Measurements from ENCODE around the gene CNNM2.
"Not testable (repeated sequence)": the region's sequence is repeated elsewhere in the genome, so short reads cannot be mapped to it uniquely, and the experiment has no call there.

CNNM2 gene

DNA sequence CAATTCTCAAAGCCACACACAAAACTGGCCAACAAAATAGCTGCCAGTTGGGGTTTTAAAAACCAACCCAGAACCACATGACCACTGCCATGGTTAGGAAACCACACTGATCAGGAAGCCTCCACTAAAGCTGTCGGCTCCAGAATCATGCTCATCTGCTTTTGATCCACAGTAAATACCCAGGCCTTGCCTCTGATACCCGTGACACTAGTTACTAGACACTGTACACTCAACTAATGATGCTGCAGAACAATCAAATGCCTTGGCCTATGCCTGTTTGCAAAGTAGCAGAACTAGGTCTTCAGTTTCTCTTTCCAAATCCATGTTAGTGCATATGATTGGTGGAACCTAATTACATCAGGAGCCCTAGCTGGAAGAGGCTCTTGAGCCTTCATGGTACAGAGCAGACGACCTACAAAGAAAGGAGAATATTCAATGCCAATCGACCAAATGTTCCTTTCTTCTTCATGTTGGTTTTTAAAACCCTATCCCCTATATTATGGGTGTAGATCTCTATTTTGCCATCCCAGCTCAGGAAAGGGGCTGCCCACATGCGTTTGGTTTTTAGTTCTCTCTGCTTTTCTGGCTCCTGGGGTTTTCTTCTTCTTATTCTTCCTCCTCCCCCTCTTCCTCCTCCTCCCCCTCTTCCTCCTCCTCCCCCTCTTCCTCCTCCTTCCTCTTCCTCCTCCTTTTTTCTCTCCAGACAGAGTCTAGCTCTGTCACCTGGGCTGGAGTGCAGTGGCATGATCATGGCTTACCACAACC is 76.6 kb downstream of the CNNM2 start:
- WGBS, 2 experiments (ENCODE audit: insufficient coverage in 2 of 2): 88 to 100% methylated on average over 4 of the region's 5 CpGs
- Histone ChIP-seq H3K27ac (ENCODE audit: low read depth, low read length, severe bottlenecking) (no peak overlapping the region), H3K36me3 (ENCODE audit: control insufficient read depth, insufficient read depth, low read length) (no peaks in the 10 kb centered on the region), H3K4me3 (ENCODE audit: extremely low read depth, insufficient read depth, low read length, poor library complexity, severe bottlenecking) (no peak overlapping the region), H3K4me1 (ENCODE audit: control insufficient read depth, insufficient read depth, low read length, poor library complexity, severe bottlenecking) (no peaks in the 10 kb centered on the region), H3K9me3 (ENCODE audit: control insufficient read depth, low read length) (no peaks in the 10 kb centered on the region)

DNA sequence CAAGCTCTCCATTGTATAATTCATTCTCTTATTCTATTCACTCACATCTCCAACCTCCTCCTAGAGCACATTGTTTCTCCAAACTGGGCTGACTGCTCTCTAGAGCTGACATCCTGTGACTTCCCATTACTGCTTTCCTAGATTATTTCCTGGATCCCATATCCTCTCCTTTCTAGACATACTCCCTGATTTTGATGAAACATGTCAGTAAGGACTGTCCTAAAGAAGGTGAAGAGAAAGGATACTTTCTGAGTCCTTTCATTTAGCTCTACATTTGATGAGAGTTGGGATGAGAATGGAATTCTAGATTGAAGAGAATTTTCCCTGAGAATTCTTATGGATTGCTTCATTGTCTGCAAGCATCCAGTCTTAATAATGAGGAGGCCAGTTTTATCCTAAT is 78.8 kb downstream of the CNNM2 start:
- no peak overlapping the region for H3K4me3 ChIP-seq (ENCODE audit: extremely low read depth, insufficient read depth, low read length, poor library complexity, severe bottlenecking)
- H3K9me3 ChIP-seq (ENCODE audit: control insufficient read depth, low read length): no peaks in the 10 kb centered on the region
- H3K27ac ChIP-seq (ENCODE audit: low read depth, low read length, severe bottlenecking): no peak overlapping the region

DNA sequence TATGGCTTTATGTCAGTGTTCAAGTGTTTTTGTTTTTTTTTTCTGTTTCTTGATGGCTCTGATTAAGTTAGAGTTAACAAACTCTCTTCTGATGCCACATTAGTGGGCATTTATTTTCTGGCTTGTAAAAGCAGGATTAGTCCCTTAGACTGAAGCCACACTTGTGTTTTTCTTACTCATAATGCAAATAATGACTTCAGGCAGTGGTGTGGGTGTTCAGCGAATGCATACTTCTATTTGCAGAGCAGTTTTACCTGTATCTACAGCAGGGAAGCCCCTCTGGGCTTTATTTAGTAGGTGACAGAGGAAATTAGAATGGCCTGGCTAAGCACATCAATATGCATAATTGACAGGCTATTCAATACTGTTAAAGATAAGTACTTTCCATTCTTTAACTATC is 79.9 kb downstream of the CNNM2 start:
- H3K9me3 ChIP-seq (ENCODE audit: control insufficient read depth, low read length): no peaks in the 10 kb centered on the region
- no peak overlapping the region for H3K4me3 ChIP-seq (ENCODE audit: extremely low read depth, insufficient read depth, low read length, poor library complexity, severe bottlenecking)
- H3K36me3 ChIP-seq (ENCODE audit: control insufficient read depth, insufficient read depth, low read length): no peaks in the 10 kb centered on the region
- H3K4me1 ChIP-seq (ENCODE audit: control insufficient read depth, insufficient read depth, low read length, poor library complexity, severe bottlenecking): no peaks in the 10 kb centered on the region
- WGBS, 2 experiments (ENCODE audit: insufficient coverage in 2 of 2): 100% methylated on average over 1 of the region's 1 CpG; no CpG with 5 or more reads in 1 of the 2 experiments
- H3K27ac ChIP-seq (ENCODE audit: low read depth, low read length, severe bottlenecking): no peak overlapping the region

More for the DNA sequence above, 78.8 kb downstream of the CNNM2 start:
- no peaks in the 10 kb centered on the region for H3K36me3 ChIP-seq (ENCODE audit: control insufficient read depth, insufficient read depth, low read length)
- H3K4me1 ChIP-seq (ENCODE audit: control insufficient read depth, insufficient read depth, low read length, poor library complexity, severe bottlenecking): no peaks in the 10 kb centered on the region

DNA sequence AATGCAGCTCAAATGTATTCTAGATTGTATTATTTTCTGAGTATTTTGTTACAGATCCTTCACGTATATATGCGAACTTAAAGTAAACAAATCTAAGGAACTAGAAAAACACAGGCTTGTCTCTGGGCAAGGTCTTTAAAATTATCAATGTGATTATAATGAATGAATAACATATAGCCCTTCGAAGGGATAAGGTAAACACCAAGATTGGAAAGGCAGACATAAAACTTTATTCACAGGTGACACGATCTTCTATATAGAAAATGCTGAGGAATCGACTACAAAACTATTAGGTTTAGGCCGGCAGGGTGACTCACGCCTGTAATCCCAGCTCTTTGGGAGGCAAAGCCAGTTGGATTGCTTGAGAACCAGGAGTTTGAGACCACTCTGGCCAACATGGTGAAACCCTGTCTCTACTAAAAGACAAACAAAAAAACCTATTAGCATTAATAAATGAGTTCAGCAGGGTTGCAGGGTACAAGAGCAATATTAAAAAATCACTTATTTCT is 80.4 kb downstream of the CNNM2 start:
- H3K36me3 ChIP-seq (ENCODE audit: control insufficient read depth, insufficient read depth, low read length): no peaks in the 10 kb centered on the region
- H3K4me1 ChIP-seq (ENCODE audit: control insufficient read depth, insufficient read depth, low read length, poor library complexity, severe bottlenecking): no peaks in the 10 kb centered on the region
- no peaks in the 10 kb centered on the region for H3K9me3 ChIP-seq (ENCODE audit: control insufficient read depth, low read length)
- WGBS, 2 experiments (ENCODE audit: insufficient coverage in 2 of 2): 90 to 98% methylated on average over 4 to 5 of the region's 7 CpGs
- no peak overlapping the region for H3K27ac ChIP-seq (ENCODE audit: low read depth, low read length, severe bottlenecking)
- H3K4me3 ChIP-seq (ENCODE audit: extremely low read depth, insufficient read depth, low read length, poor library complexity, severe bottlenecking): no peak overlapping the region

DNA sequence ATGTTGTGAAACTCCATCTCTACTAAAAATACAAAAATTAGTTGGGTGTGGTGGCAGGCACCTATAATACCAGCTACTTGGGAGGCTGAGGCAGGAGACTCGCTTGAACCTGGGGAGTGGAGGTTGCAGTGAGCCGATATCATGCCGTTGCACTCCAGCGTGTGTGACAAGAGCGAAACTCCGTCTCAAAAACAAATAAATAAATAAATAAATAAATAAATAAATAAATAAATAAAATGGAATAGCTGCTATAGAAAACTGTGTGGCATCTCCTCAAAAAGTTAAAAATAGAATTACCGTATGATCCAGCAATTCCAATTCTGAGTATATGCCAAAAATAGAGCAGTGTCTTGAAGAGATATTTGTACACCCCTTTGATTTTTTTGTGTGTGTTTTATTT is 82.0 kb downstream of the CNNM2 start:
- not testable (repeated sequence) for H3K4me1 ChIP-seq (ENCODE audit: control insufficient read depth, insufficient read depth, low read length, poor library complexity, severe bottlenecking); H3K36me3 ChIP-seq (ENCODE audit: control insufficient read depth, insufficient read depth, low read length); H3K27ac ChIP-seq (ENCODE audit: low read depth, low read length, severe bottlenecking); H3K4me3 ChIP-seq (ENCODE audit: extremely low read depth, insufficient read depth, low read length, poor library complexity, severe bottlenecking); H3K9me3 ChIP-seq (ENCODE audit: control insufficient read depth, low read length)
- 100% methylated on average over 1 to 2 of the region's 7 CpGs for WGBS, 2 experiments (ENCODE audit: insufficient coverage in 2 of 2)

DNA sequence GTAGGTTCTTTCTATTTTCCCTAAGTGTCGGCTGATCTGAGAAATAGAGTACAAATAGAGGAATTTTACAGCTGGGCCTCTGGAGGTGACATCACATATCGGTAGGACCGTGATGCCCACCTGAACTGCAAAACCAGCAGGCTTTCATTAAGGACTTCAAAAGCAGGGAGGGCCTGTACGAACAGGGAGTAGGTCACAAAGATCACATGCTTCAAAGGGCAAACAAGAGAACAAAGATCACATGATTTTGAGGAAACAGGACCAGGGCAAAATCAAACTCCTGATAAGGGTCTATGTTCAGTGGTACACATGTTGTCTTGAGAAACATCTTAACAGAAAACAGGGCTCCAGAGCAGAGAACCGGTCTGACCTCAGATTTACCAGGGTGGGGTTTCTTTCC is 88.9 kb downstream of the CNNM2 start:
- WGBS, 2 experiments (ENCODE audit: insufficient coverage in 2 of 2): 89 to 90% methylated on average over 3 to 4 of the region's 5 CpGs
- no peak overlapping the region for H3K27ac ChIP-seq (ENCODE audit: low read depth, low read length, severe bottlenecking)
- H3K4me3 ChIP-seq (ENCODE audit: extremely low read depth, insufficient read depth, low read length, poor library complexity, severe bottlenecking): no peak overlapping the region
- H3K4me1 ChIP-seq (ENCODE audit: control insufficient read depth, insufficient read depth, low read length, poor library complexity, severe bottlenecking): no peaks in the 10 kb centered on the region
- no peaks in the 10 kb centered on the region for H3K36me3 ChIP-seq (ENCODE audit: control insufficient read depth, insufficient read depth, low read length)
- H3K9me3 ChIP-seq (ENCODE audit: control insufficient read depth, low read length): peaks cover 10% of the 10 kb centered on the region

DNA sequence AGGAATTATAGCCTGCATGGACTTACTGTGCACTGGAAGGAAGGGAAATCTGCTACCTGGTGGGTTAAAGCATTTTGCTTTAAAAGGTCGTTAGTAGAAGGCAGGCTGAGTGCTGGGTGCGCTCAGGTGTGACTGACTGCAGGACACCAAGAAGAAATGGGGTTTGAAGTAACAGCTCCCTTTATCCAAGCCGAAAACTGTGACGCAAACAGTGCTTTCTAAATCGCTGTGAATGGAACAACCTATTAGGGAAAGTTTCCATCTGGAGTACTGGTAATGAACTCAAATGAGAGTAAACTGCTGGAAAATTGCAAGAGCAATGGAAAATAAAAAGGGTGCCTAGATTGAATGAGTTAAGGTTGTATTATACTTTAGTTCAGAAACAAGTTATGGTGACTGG is 95.3 kb downstream of the CNNM2 start:
- H3K36me3 ChIP-seq (ENCODE audit: control insufficient read depth, insufficient read depth, low read length): no peaks in the 10 kb centered on the region
- H3K9me3 ChIP-seq (ENCODE audit: control insufficient read depth, low read length): no peaks in the 10 kb centered on the region
- H3K4me3 ChIP-seq (ENCODE audit: extremely low read depth, insufficient read depth, low read length, poor library complexity, severe bottlenecking): no peak overlapping the region
- H3K4me1 ChIP-seq (ENCODE audit: control insufficient read depth, insufficient read depth, low read length, poor library complexity, severe bottlenecking): no peaks in the 10 kb centered on the region
- no peak overlapping the region for H3K27ac ChIP-seq (ENCODE audit: low read depth, low read length, severe bottlenecking)
- 90 to 95% methylated on average over 5 of the region's 5 CpGs for WGBS, 2 experiments (ENCODE audit: insufficient coverage in 2 of 2)

DNA sequence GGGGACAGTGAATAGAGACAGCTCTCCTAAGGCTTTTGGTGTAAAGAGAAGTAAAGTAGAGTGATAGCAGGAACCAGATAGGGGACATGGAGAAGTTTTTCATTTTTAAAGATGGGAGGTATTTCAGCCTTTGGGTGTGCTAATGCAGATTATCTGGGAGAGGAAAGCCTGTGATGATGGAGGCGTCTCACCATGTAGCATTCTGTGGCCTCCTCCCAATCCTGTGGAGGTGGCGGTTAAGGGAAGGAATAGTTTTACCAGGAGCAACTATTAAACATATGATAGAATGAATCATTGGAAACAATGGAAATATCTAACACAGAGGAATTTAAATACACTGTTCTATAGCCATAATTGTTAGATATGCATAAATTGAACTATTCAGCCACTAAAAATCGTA is 101.3 kb downstream of the CNNM2 start:
- WGBS, 2 experiments (ENCODE audit: insufficient coverage in 2 of 2): 92 to 100% methylated on average over 1 to 2 of the region's 3 CpGs
- Histone ChIP-seq H3K4me3 (ENCODE audit: extremely low read depth, insufficient read depth, low read length, poor library complexity, severe bottlenecking) (no peak overlapping the region), H3K27ac (ENCODE audit: low read depth, low read length, severe bottlenecking) (no peak overlapping the region), H3K4me1 (ENCODE audit: control insufficient read depth, insufficient read depth, low read length, poor library complexity, severe bottlenecking) (peaks cover 9% of the 10 kb centered on the region), H3K9me3 (ENCODE audit: control insufficient read depth, low read length) (no peaks in the 10 kb centered on the region), H3K36me3 (ENCODE audit: control insufficient read depth, insufficient read depth, low read length) (no peaks in the 10 kb centered on the region)

DNA sequence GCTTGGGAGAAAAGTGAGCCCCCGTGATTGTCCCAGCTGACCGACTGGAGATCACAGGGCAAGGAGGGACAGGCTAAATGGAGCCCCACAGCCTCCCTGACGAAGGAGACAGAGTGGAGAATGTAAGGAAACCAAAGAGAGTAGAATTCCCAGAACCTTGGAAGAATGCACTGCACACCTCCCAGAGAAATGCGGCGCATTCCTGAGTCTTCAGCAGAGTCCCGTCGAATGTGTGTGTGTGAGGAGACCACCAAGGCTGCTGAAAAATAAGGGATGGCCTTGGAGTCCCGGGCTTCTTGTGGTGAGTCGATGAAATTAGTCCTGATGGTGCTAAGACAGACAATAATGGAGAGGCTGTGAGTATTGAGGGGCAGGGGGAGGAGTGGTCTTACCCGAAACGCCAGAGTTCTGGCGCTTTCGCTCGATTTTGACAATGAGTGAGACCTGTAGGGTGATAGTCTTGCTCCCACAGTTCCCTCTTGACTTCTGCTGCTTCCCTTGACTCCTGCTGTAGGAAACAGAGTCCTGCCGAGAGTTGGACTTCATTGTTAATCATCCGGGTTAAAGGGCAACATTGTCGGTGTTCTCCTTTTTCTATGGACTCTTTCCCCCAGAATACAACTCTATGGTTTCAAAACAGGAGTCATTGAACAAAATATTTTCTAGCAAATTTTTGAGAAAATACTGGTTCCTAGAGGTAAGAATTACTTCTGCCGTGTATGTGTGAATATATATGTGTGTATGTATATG is 103.2 kb downstream of the CNNM2 start:
- Histone ChIP-seq H3K4me3 (ENCODE audit: extremely low read depth, insufficient read depth, low read length, poor library complexity, severe bottlenecking) (no peak overlapping the region), H3K9me3 (ENCODE audit: control insufficient read depth, low read length) (no peaks in the 10 kb centered on the region), H3K27ac (ENCODE audit: low read depth, low read length, severe bottlenecking) (peak overlapping the region; percentile 37), H3K36me3 (ENCODE audit: control insufficient read depth, insufficient read depth, low read length) (no peaks in the 10 kb centered on the region), H3K4me1 (ENCODE audit: control insufficient read depth, insufficient read depth, low read length, poor library complexity, severe bottlenecking) (peaks cover 9% of the 10 kb centered on the region)
- 85 to 87% methylated on average over 13 to 18 of the region's 18 CpGs for WGBS, 2 experiments (ENCODE audit: insufficient coverage in 2 of 2)

DNA sequence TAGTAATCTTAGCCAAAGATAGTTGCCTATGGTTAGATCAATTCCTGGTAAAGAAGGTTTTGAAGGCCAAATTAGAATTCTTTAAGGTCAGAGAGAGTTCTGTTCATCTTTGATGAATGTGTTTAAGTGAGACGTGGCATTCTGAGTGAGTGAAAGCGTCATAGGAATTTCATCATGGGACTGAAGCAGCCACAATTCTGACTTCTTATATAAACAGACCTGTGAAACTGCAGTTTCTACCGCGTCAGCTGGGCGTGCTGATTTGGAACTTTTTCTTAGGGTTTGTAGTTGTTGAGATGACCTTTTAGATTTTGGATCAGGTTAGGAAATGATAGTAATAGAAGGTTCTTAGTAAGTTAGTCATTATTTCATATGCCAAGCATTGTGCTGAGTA is 103.8 kb downstream of the CNNM2 start:
- H3K4me1 ChIP-seq (ENCODE audit: control insufficient read depth, insufficient read depth, low read length, poor library complexity, severe bottlenecking): peaks cover 9% of the 10 kb centered on the region
- H3K4me3 ChIP-seq (ENCODE audit: extremely low read depth, insufficient read depth, low read length, poor library complexity, severe bottlenecking): no peak overlapping the region
- no peaks in the 10 kb centered on the region for H3K36me3 ChIP-seq (ENCODE audit: control insufficient read depth, insufficient read depth, low read length)
- H3K9me3 ChIP-seq (ENCODE audit: control insufficient read depth, low read length): no peaks in the 10 kb centered on the region
- peak overlapping the region; percentile 24 for H3K27ac ChIP-seq (ENCODE audit: low read depth, low read length, severe bottlenecking)
- WGBS, 2 experiments (ENCODE audit: insufficient coverage in 2 of 2): 100% methylated on average over 1 to 2 of the region's 5 CpGs

DNA sequence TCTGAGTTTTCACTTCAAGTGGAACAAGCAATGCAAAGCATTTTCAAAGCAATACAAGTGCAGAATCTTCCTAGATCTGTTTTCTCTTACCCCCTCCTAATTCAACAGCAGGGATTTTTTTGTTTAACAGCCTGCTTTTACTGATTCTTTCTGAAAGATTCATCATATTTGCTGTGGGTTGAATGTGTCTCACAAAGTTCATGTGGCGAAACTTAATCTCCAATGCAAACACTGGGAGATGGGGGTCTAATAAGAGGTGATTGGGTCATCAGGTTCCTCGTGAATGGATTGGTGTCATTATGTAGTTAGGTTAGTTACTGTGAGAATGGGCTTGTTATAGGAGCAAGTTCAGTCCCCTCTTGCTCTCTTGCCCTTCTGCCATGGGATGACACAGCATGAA is 107.6 kb downstream of the CNNM2 start:
- no peak overlapping the region for H3K27ac ChIP-seq (ENCODE audit: low read depth, low read length, severe bottlenecking)
- peaks cover 9% of the 10 kb centered on the region for H3K4me1 ChIP-seq (ENCODE audit: control insufficient read depth, insufficient read depth, low read length, poor library complexity, severe bottlenecking)
- H3K4me3 ChIP-seq (ENCODE audit: extremely low read depth, insufficient read depth, low read length, poor library complexity, severe bottlenecking): no peak overlapping the region
- H3K36me3 ChIP-seq (ENCODE audit: control insufficient read depth, insufficient read depth, low read length): no peaks in the 10 kb centered on the region
- WGBS, 2 experiments (ENCODE audit: insufficient coverage in 2 of 2): 100% methylated on average over 1 to 2 of the region's 2 CpGs
- no peaks in the 10 kb centered on the region for H3K9me3 ChIP-seq (ENCODE audit: control insufficient read depth, low read length)
